GM21528 (cell line): Measurements from ENCODE around the gene KLHL18.
"Not testable (repeated sequence)": the region's sequence is repeated elsewhere in the genome, so short reads cannot be mapped to it uniquely, and the experiment has no call there.

Experiments used
- ATAC-seq: cut with Tn5 transposase; IDR thresholded peaks from one replicate; pipeline ENCODE4 v1.9.1; 2021; ENCODE audit warnings: mild to moderate bottlenecking, moderate library complexity; ENCODE audit not compliant: unreplicated experiment, low FRiP score

KLHL18 gene

GRCh38 chr3:47310391-47310790 is 27.6 kb downstream of the KLHL18 start:
- ATAC-seq = no peak

- no peak for ATAC-seq
Observed at GRCh38 chr3:47313341-47314055, 30.8 kb downstream of the KLHL18 start.

- ATAC-seq = no peak
Observed at GRCh38 chr3:47314056-47314764, 31.5 kb downstream of the KLHL18 start.

- no peak for ATAC-seq
Observed at GRCh38 chr3:47315069-47315647, 32.4 kb downstream of the KLHL18 start.

GRCh38 chr3:47316151-47316550 is 33.4 kb downstream of the KLHL18 start:
- ATAC-seq = not testable (repeated sequence)

- ATAC-seq = no peak
Observed at GRCh38 chr3:47318916-47319315, 36.2 kb downstream of the KLHL18 start.

- ATAC-seq = no peak
Observed at GRCh38 chr3:47319956-47320355, 37.2 kb downstream of the KLHL18 start.

- no peak for ATAC-seq
Observed at GRCh38 chr3:47323431-47324277, 40.9 kb downstream of the KLHL18 start.

- ATAC-seq = no peak
Observed at GRCh38 chr3:47324278-47324865, 41.6 kb downstream of the KLHL18 start.

GRCh38 chr3:47333907-47334306 is 51.2 kb downstream of the KLHL18 start:
- no peak for ATAC-seq

GRCh38 chr3:47337656-47338055 is 54.9 kb downstream of the KLHL18 start:
- no peak for ATAC-seq

GRCh38 chr3:47339951-47340350 is 57.2 kb downstream of the KLHL18 start:
- no peak for ATAC-seq

- no peak for ATAC-seq
Observed at GRCh38 chr3:47340866-47341265, 58.1 kb downstream of the KLHL18 start.

GRCh38 chr3:47342151-47342550 is 59.4 kb downstream of the KLHL18 start:
- ATAC-seq = no peak

- ATAC-seq = no peak
Observed at GRCh38 chr3:47342812-47343211, 60.1 kb downstream of the KLHL18 start.

GRCh38 chr3:47343471-47343971 is 60.8 kb downstream of the KLHL18 start:
- no peak for ATAC-seq

GRCh38 chr3:47344971-47345370 is 62.2 kb downstream of the KLHL18 start:
- ATAC-seq = no peak

GRCh38 chr3:47347217-47347801 is 64.6 kb downstream of the KLHL18 start:
- peak; percentile 86 for ATAC-seq

GRCh38 chr3:47348411-47349154 is 65.8 kb downstream of the KLHL18 start:
- no peak for ATAC-seq
